HepG2 (cell line): Measurements from ENCODE around the gene DPEP1. TPM values are rescaled to one million over a fixed set of nuclear protein-coding genes. Genes with fewer than 3 reads are reported as not detected.

Experiments used
- ATAC-seq: fragments of 200-7000 bp; cut with Tn5 transposase; 3 replicates; pipeline ENCODE4 v1.9.1; 2020; ENCODE audit warnings: mild to moderate bottlenecking, moderate library complexity
- BruUV-seq: library from RNA; stranded (reverse); fragments of 400-500 nt; replicated peaks from 2 replicates; lab custom pipeline; 2021; lab: Mats Ljungman, UMichigan
- CTCF ChIA-PET: fragments of 300-600 bp; formaldehyde crosslinking; extraction: SDS; loops from one replicate; lab custom pipeline; 2021; ENCODE audit warnings: low total read pairs, inconsistent platforms, low intra/inter-chr PET ratio; lab: Yijun Ruan, JAX
- POLR2A ChIA-PET: fragments of 350-600 bp; sonication (Branson Sonifier 250); formaldehyde crosslinking; loops from one replicate; lab custom pipeline; 2020; ENCODE audit warnings: antibody characterized with exemption, inconsistent platforms; lab: Yijun Ruan, JAX
- DNase-seq: peaks from one replicate; pipeline ENCODE4 v3.0.0-alpha.2; 2015; ENCODE audit warnings: low spot score
- FAIRE-seq: peaks from 3 replicates; lab custom pipeline; 2011; peaks lifted over from hg19 to GRCh38; lab: Jason Lieb, UNC
- H2AFZ ChIP-seq: one replicate; pipeline ENCODE4 v1.6.1; 2011; ENCODE audit warnings: low read length, inconsistent platforms
- H3K27ac ChIP-seq: fragments of 300-600 bp; 3 replicates; pipeline ENCODE4 v1.8.0; 2011; ENCODE audit warnings: mixed run types, mild to moderate bottlenecking, mixed read lengths, low read length, inconsistent platforms; ENCODE audit not compliant: insufficient read depth; ENCODE audit errors: extremely low read length
- H3K27me3 ChIP-seq, 2 experiments: fragments of 200-600 bp in 1 of 2; 2 replicates in 1 of 2; 3 replicates in 1 of 2; pipeline versions ENCODE4 v1.6.0 to v1.8.0; 2011; ENCODE audit warnings: low read length in 2 of 2, mild to moderate bottlenecking in 2 of 2, moderate library complexity in 2 of 2, inconsistent platforms in 1 of 2; ENCODE audit not compliant: insufficient read depth in 2 of 2, control insufficient read depth in 1 of 2
- H3K36me3 ChIP-seq, 2 experiments: fragments of 200-600 bp in 1 of 2; replicated peaks in 1 of 2; 2 replicates in 1 of 2; 3 replicates in 1 of 2; pipeline versions ENCODE4 v1.5.1 to v1.8.0; 2011; ENCODE audit warnings: low read length in 2 of 2, inconsistent platforms in 1 of 2; ENCODE audit not compliant: insufficient read depth in 2 of 2, control insufficient read depth in 1 of 2
- H3K4me1 ChIP-seq: 2 replicates; pipeline ENCODE4 v1.5.1; 2012; ENCODE audit warnings: low read length, inconsistent platforms; ENCODE audit not compliant: insufficient read depth
- H3K4me2 ChIP-seq: 2 replicates; pipeline ENCODE4 v1.6.0; 2011; ENCODE audit warnings: low read depth, low read length, inconsistent platforms
- H3K4me3 ChIP-seq, 3 experiments: fragments of 200-600 bp in 1 of 3; sonication (generic), shearing (Covaris generic) in 1 of 3; replicated peaks in 1 of 3; 2 replicates each; pipeline ENCODE4 v1.5.1; 2011 to 2016; ENCODE audit warnings: low read length in 3 of 3, inconsistent platforms in 2 of 3, low read depth in 2 of 3, mild to moderate bottlenecking in 2 of 3, control low read depth in 1 of 3, mixed read lengths in 1 of 3; ENCODE audit not compliant: insufficient read depth in 1 of 3
- H3K79me2 ChIP-seq: one replicate; pipeline ENCODE4 v1.6.1; 2011; ENCODE audit warnings: low read length, inconsistent platforms; ENCODE audit not compliant: insufficient read depth
- H3K9ac ChIP-seq: 2 replicates; pipeline ENCODE4 v1.6.0; 2011; ENCODE audit warnings: mild to moderate bottlenecking, low read depth, low read length, inconsistent platforms; ENCODE audit not compliant: insufficient read depth
- H3K9me3 ChIP-seq: 2 replicates; pipeline ENCODE4 v1.5.1; 2012; ENCODE audit warnings: mild to moderate bottlenecking, low read length
- H4K20me1 ChIP-seq: 2 replicates; pipeline ENCODE4 v1.6.0; 2011; ENCODE audit warnings: inconsistent platforms, mild to moderate bottlenecking, low read length, moderate library complexity; ENCODE audit not compliant: insufficient read depth
- CREM ChIP-seq, 2 experiments: sonication (generic) in 1 of 2; formaldehyde crosslinking in 1 of 2; IDR thresholded peaks; 2 replicates each; pipeline versions ENCODE4 v1.4.0 to v1.6.1; 2016 to 2020; ENCODE audit warnings: antibody characterized with exemption in 1 of 2, mild to moderate bottlenecking in 1 of 2, missing genetic modification reagents in 1 of 2
- EEA1 ChIP-seq: sonication (generic); formaldehyde crosslinking; IDR thresholded peaks from 2 replicates; pipeline ENCODE4 v1.5.1; 2020; ENCODE audit warnings: mild to moderate bottlenecking, missing genetic modification reagents, borderline replicate concordance
- KLF6 ChIP-seq: IDR thresholded peaks from 2 replicates; pipeline ENCODE4 v1.8.0; 2016; ENCODE audit warnings: missing biosample characterization, missing genetic modification reagents
- MYC ChIP-seq: sonication (generic); formaldehyde crosslinking; IDR thresholded peaks from 2 replicates; pipeline ENCODE4 v1.9.0; 2021; ENCODE audit warnings: missing genetic modification reagents, borderline replicate concordance
- NCOA5 ChIP-seq: sonication (generic); formaldehyde crosslinking; IDR thresholded peaks from 2 replicates; pipeline ENCODE4 v1.4.0; 2020; ENCODE audit warnings: missing genetic modification reagents
- NFE2L2 ChIP-seq: fragments of 150-350 bp; IDR thresholded peaks from 2 replicates; pipeline ENCODE4 v1.6.1; 2014; ENCODE audit warnings: low read length
- PLRG1 ChIP-seq: fragments of 450-650 bp; conservative IDR thresholded peaks from 2 replicates; pipeline ENCODE4 v1.6.1; 2016
- RARA ChIP-seq: IDR thresholded peaks from 2 replicates; pipeline ENCODE4 v1.6.1; 2016; ENCODE audit warnings: missing genetic modification reagents, missing compliant biosample characterization
- RORA ChIP-seq: sonication (generic); formaldehyde crosslinking; IDR thresholded peaks from 2 replicates; pipeline ENCODE4 v1.5.0; 2020; ENCODE audit warnings: mild to moderate bottlenecking, missing genetic modification reagents, moderate library complexity
- SMC3 ChIP-seq: IDR thresholded peaks from 2 replicates; pipeline ENCODE4 v1.6.1; 2011; ENCODE audit warnings: low read length, improper control_type of control experiment
- ZKSCAN5 ChIP-seq: sonication (generic); formaldehyde crosslinking; IDR thresholded peaks from 2 replicates; pipeline ENCODE4 v1.5.1; 2020; ENCODE audit warnings: mild to moderate bottlenecking, missing genetic modification reagents
- ZNF354B ChIP-seq: sonication (generic); formaldehyde crosslinking; IDR thresholded peaks from 2 replicates; pipeline ENCODE4 v1.8.0; 2022; ENCODE audit warnings: mild to moderate bottlenecking, missing genetic modification reagents
- ZNF367 ChIP-seq: sonication (generic); formaldehyde crosslinking; IDR thresholded peaks from 2 replicates; pipeline ENCODE4 v1.4.0; 2020; ENCODE audit warnings: missing genetic modification reagents, borderline replicate concordance
- ZNF430 ChIP-seq: sonication (generic); formaldehyde crosslinking; IDR thresholded peaks from 2 replicates; pipeline ENCODE4 v1.9.0; 2021; ENCODE audit warnings: mild to moderate bottlenecking, missing genetic modification reagents
- ZNF446 ChIP-seq: sonication (generic); formaldehyde crosslinking; IDR thresholded peaks from 2 replicates; pipeline ENCODE4 v1.5.0; 2020; ENCODE audit warnings: mild to moderate bottlenecking, missing genetic modification reagents
- ZNF558 ChIP-seq: sonication (generic); formaldehyde crosslinking; IDR thresholded peaks from 2 replicates; pipeline ENCODE4 v1.9.0; 2022; ENCODE audit warnings: mild to moderate bottlenecking, missing genetic modification reagents, borderline replicate concordance
- ZNF580 ChIP-seq: IDR thresholded peaks from 2 replicates; pipeline ENCODE4 v1.6.1; 2016; ENCODE audit warnings: low read depth, borderline replicate concordance
- ZNF691 ChIP-seq: sonication (generic); formaldehyde crosslinking; IDR thresholded peaks from 2 replicates; pipeline ENCODE4 v1.4.0; 2020; ENCODE audit warnings: missing genetic modification reagents, low read depth, mild to moderate bottlenecking, borderline replicate concordance
- ZNF703 ChIP-seq: sonication (generic); formaldehyde crosslinking; IDR thresholded peaks from 2 replicates; pipeline ENCODE4 v1.5.1; 2020; ENCODE audit warnings: missing genetic modification reagents, mild to moderate bottlenecking, moderate library complexity, borderline replicate concordance
- ZNF83 ChIP-seq: sonication (generic); formaldehyde crosslinking; IDR thresholded peaks from 2 replicates; pipeline ENCODE4 v1.4.0; 2020; ENCODE audit warnings: missing genetic modification reagents, mild to moderate bottlenecking, borderline replicate concordance
- WGBS: methylation state at CpG from one replicate; pipeline ENCODE4 v1.1.6; 2017; ENCODE audit warnings: low lambda C conversion rate; 5-methylcytosine and 5-hydroxymethylcytosine counted together
- in situ Hi-C: cut with HindIII; loops from 2 replicates; pipeline ENCODE4 v1.10.0; 2017; ENCODE audit warnings: low pct_unique_long_range_greater_than_20kb; ENCODE audit not compliant: extremely low pct_ligation_motif_present
- intact Hi-C: fragments of 100-400 bp; cut with micrococcal nuclease; formaldehyde crosslinking; loops from one replicate; pipeline ENCODE4 v1.10.0; 2022; ENCODE audit not compliant: unreplicated experiment
- polyA plus RNA-seq, 8 experiments: library from polyadenylated mRNA; depleted of rRNA in 3 of 8; stranded (reverse) in 7 of 8; unstranded in 1 of 8; fragments of >200 nt; fragmentation: Illumina TruSeq in 4 of 8; extraction: Trizol in 4 of 8; gene quantifications; 2 replicates each; pipeline versions ENCODE4 v1.2.1 to v1.2.3, GENCODE V29; 2011 to 2016; ENCODE audit warnings: low read depth in 4 of 8, missing spikeins in 1 of 8, mixed read lengths in 1 of 8; ENCODE audit not compliant: insufficient read depth in 1 of 8
- total RNA-seq, 5 experiments: library from RNA; depleted of rRNA; stranded (reverse); fragments of >200 nt; fragmentation: Illumina TruSeq; extraction: Trizol; gene quantifications; 2 replicates each; pipeline ENCODE4 v1.2.3, GENCODE V29; 2016; ENCODE audit warnings: low read depth in 1 of 5
- TF ChIP-seq, protein P1 (sequence below): sonication (generic); formaldehyde crosslinking; IDR thresholded peaks from 2 replicates; pipeline ENCODE4 v1.4.0; 2020; ENCODE audit warnings: missing genetic modification reagents, borderline replicate concordance

The DPEP1 gene
- total and polyA plus RNA-seq, 2 of the 13 experiments (the other 11 are each of a cell fraction or from before 2014, with no cell fraction given), result 37.6 to 52.2 TPM

DNA sequence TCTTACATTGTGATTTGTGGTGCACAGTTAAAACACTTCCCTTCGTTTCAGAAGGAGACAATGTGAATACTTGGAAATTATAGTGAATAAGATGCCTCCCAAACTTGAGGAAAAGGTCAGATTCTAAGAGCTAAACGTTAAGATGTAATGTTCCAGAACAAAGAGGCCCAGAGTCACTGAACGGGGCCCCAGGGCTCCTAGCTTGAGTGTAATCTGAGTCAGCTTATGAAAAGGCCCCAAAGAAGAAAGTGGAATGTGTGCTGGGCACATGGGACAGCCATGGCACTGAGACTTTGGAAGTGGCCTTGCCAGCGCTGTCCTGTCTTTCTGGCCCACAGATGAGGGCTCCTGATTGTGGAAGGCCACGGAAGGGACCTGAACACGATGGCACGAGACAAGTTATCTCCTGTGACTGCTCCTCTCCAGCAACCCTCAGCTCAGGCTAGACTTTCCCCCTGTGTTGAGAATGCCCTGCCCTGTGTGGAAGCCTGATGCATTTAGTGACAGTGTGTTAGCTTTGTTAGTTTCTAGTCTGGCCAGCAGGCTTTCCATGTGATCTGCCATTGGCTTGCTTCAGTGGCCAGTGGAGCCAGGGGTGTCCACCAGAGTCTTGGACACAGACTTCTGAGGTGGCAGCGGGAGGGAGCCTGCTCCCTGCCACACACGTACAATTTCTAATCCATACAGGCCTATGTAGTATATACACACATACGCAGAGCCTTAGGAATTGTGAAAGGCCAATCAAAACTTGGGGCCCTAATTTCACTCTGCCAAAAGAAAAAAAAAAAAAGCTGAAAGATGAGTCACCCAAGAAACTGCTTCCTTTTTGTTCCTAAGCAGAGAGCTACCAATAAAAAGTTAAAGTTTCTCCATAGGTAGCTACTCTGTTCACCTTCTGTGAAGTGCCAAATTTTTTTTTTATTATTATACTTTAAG, 57.3 kb downstream of the DPEP1 start:
- WGBS, result 78% methylated on average over 10 of the region's 10 CpGs
- Histone ChIP-seq H3K79me2 (no peaks in the 10 kb centered on the region), H3K36me3 (no peaks in the 10 kb centered on the region), H3K27me3 (no peaks in the 10 kb centered on the region), H3K9ac (no peak overlapping the region), H3K9me3 (peaks cover 12% of the 10 kb centered on the region; the same call in 1 of the 2 replicates), H2AFZ (no peak overlapping the region), H3K4me2 (no peak overlapping the region), H3K27ac (no peak overlapping the region), H3K4me3 (no peak overlapping the region), H4K20me1 (no peaks in the 10 kb centered on the region), H3K4me1 (peaks cover 26% of the 10 kb centered on the region)
- ChIA-PET POLR2A (interaction anchor here (0.6 to 1.6 kb wide), 4 partner anchors 13 to 251 kb away, joined by 3 to 8 read pairs (median 4); no protein-coding TSS in a partner anchor), CTCF (no interaction called here)
- FAIRE-seq, result peak; percentile 42
- no TSS peak for BruUV-seq
- ATAC-seq, result peak; percentile 71
- peak; percentile 21 for DNase-seq
- intact Hi-C loops (loop anchor here (2.0 kb wide), 1 partner anchor 16 kb away; the partner anchor contains the start of gene CDK10), in situ Hi-C loops (no loop called here)
- TF ChIP-seq ZNF558 (CRISPR knock-in tag) (no peak), ZNF354B (CRISPR knock-in tag) (no peak), PLRG1 (no peak), ZNF367 (CRISPR knock-in tag) (no peak), ZNF83 (CRISPR knock-in tag) (no peak), ZKSCAN5 (no peak), RORA (CRISPR knock-in tag) (no peak), CREM (IDR thresholded peaks at IDR 0.05) (no peak), CREM (CRISPR knock-in tag; IDR thresholded peaks at IDR 0.05) (no peak), NFE2L2 (no peak), ZNF430 (CRISPR knock-in tag) (no peak), ZNF446 (CRISPR knock-in tag) (no peak), SMC3 (peak; percentile 28; the same call in 1 of the 2 replicates), RARA (no peak), NCOA5 (CRISPR knock-in tag) (no peak), KLF6 (CRISPR knock-in tag) (no peak), ZNF580 (CRISPR knock-in tag) (no peak), ZNF691 (peak; percentile 46; the same call in 1 of the 2 replicates), ZNF703 (CRISPR knock-in tag) (no peak), EEA1 (CRISPR knock-in tag) (0 out of 2 replicates have a peak, but pooled peaks have one; percentile 57), MYC (CRISPR knock-in tag) (peak; percentile 28; the same call in 1 of the 2 replicates)
- TF ChIP-seq, protein P1, sequence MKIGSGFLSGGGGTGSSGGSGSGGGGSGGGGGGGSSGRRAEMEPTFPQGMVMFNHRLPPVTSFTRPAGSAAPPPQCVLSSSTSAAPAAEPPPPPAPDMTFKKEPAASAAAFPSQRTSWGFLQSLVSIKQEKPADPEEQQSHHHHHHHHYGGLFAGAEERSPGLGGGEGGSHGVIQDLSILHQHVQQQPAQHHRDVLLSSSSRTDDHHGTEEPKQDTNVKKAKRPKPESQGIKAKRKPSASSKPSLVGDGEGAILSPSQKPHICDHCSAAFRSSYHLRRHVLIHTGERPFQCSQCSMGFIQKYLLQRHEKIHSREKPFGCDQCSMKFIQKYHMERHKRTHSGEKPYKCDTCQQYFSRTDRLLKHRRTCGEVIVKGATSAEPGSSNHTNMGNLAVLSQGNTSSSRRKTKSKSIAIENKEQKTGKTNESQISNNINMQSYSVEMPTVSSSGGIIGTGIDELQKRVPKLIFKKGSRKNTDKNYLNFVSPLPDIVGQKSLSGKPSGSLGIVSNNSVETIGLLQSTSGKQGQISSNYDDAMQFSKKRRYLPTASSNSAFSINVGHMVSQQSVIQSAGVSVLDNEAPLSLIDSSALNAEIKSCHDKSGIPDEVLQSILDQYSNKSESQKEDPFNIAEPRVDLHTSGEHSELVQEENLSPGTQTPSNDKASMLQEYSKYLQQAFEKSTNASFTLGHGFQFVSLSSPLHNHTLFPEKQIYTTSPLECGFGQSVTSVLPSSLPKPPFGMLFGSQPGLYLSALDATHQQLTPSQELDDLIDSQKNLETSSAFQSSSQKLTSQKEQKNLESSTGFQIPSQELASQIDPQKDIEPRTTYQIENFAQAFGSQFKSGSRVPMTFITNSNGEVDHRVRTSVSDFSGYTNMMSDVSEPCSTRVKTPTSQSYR, result no peak
